ENCODE data around the gene NFIA.

Gene NFIA

GRCh38 chr1:61498342-61498741 lies 416.0 kb downstream of the NFIA start:
- DNase-seq (ENCODE audit: low read depth): no peak

DNA sequence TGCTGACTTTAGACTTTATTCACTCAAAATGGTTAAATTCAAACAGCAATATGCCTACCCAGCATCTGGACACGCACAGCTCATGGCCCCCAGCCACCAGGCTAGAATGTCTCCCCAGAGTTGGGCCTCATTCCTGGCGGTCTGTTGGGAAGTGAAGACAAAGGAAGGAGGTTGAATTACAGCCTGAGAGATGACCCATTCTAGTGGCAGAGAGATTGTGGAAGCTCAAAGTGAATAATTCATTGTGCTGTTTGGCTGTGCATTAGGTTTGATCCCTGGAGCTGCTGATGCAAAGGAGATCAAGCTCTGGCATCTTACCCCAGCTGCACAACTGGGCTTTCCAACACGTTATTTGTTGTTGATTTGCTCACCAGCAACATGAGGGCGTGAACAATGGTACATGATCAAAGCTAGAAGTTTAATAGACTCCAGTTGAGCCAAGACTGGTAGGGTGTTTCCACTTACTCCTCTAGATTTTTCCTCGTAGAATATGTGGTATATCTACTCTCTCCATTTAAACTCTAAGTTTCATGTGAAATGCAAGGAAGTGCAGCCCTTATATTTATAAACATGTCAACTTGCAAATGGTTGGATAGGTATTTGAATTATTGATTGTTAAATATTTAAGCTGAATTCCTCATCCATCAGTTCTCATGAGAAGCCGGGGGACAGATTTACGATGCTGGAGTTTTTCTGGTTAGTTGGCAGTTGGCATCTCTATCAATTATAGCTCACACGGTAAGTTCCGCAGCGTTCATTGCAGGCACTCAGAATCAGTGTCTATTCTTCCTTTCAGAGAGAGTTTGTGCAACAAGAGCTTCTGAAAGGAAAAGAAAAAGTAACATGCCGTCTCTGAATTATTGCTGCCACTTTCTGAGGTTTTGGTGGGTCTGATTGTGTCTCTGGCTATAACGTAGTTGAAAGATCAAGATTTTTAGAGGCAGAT lies 419.9 kb downstream of the NFIA start:
- no peak for DNase-seq (ENCODE audit: low read depth)

DNA sequence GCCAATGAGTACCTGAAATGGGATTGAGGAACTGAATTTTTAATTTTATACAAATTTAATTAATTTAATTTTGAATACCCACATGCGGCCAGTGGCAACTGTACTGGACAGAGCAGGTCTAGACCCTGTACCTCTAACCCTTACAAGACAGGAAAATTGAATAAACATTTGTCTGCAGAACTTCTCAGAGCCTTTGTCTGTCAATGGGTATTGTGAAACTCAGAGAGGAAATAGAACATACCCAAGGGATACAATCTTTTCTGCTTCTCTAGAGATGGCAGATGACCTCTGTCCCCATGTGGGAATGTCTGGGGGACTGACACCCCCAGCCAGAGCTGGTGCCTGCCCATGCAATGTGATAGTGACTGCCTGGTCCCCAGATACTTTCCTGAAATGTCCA lies 421.9 kb downstream of the NFIA start:
- no peak for DNase-seq (ENCODE audit: low read depth)

DNA sequence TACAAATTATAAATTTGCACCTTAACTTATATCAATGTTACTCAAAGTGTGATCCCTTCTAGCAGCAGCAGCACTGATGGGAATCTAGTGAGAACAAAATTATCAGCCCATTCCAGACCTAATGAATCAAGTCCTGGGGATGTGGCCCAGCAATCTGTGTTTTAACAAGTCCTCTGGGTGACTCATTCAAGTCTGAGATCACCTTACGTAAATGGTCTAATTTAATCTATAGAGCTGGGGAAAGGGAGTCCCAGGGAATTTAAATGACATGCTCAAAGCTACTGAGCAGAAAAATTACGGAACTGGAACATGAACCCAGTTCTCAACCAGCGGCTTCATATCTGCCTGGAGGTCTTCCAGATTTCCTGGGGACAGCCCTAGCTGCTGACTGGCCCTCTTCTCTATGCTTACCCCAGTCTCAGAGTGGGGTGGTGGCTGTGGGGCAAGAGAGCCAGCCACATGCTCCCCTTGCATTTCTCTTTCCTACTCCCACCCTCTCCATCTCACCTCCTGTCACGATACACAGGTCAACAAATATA lies 422.6 kb downstream of the NFIA start:
- DNase-seq (ENCODE audit: low read depth): no peak

DNA sequence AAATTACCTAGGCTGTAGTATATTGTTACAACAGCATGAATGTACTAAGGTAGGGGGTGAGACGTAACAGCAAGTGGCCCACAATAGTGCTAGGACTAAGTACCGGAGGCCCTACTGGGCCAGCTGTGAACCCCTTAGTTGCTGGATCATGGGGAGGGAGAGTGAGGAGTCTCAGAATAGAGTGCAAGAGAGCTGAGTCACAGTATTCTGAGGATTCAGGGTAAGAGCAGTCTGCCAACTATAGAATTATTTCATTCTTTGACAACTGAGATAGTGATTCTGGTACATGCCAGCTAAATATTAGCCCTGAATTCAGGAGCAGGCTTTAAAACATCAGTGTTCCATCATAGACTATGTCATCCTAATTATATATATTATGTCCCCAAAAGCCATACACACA lies 423.9 kb downstream of the NFIA start:
- DNase-seq (ENCODE audit: low read depth): no peak

DNA sequence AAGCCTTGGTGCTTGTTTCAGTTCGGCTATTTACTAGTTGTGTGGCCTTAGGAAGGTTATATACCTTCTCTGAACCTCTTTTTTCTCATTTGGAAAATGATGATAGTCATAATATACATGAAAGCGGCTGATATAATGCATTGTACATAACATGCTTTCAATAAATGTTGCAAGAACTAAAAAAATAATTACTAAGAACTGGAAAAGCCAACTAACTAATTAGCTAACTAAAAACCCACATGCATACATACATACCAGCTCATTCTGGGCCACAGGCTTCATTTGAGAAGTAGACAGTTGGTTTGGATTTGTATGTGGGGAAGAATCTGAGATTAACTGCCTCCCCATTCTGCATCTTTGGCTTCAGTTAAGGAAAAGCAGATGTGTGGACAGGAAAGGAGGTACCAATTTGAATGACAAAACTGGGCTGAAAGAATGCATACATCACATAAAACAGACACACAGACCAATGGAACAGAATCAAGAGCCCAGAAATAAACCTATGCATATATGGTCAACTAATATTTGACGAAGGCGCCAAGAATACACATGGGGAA lies 424.7 kb downstream of the NFIA start:
- DNase-seq (ENCODE audit: low read depth): no peak

Data from CMK (cell line).